ENCODE data around the gene PVALB.

Gene PVALB

GRCh38 chr22:36775964-36776669, 40.7 kb downstream of the PVALB start, which contains the start of gene IFT27:
Gene IFT27, minus strand, starts transcription at chr22:36776119. Its CDS starts 412 bp downstream, at chr22:36775707.
- peak; percentile 93 to 97 (median 95) for DNase-seq (ENCODE audit: low read depth in 2 of 3, low spot score in 1 of 3)

DNA sequence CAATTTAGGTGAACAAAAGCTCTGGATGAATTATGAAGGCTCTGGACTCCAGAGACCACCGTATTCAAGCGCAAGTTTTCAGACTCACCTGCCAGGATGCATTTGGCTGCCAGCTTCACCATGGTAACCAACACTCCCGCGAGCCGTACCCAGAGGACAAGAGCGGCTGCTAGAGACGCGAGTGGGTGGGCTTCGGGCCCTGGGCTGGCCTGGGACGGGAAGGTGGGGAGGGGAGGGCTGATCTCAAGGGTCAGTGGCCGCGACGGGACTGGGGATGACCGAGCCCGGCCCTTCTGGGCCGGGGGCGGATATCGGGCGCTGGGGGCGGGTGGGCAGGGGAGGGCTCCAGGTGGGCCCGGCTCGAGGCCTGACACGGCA, 41.3 kb downstream of the PVALB start:
- DNase-seq (ENCODE audit: low read depth in 2 of 3, low spot score in 1 of 3), result no peak

- no peak for DNase-seq (ENCODE audit: low read depth in 2 of 3, low spot score in 1 of 3)
Observed at GRCh38 chr22:36773935-36774334, 42.9 kb downstream of the PVALB start.

GRCh38 chr22:36772451-36772850, 44.4 kb downstream of the PVALB start:
- no peak for DNase-seq (ENCODE audit: low read depth in 2 of 3, low spot score in 1 of 3)

GRCh38 chr22:36771356-36772063, 45.3 kb downstream of the PVALB start:
- no peak for DNase-seq (ENCODE audit: low read depth in 2 of 3, low spot score in 1 of 3)

DNA sequence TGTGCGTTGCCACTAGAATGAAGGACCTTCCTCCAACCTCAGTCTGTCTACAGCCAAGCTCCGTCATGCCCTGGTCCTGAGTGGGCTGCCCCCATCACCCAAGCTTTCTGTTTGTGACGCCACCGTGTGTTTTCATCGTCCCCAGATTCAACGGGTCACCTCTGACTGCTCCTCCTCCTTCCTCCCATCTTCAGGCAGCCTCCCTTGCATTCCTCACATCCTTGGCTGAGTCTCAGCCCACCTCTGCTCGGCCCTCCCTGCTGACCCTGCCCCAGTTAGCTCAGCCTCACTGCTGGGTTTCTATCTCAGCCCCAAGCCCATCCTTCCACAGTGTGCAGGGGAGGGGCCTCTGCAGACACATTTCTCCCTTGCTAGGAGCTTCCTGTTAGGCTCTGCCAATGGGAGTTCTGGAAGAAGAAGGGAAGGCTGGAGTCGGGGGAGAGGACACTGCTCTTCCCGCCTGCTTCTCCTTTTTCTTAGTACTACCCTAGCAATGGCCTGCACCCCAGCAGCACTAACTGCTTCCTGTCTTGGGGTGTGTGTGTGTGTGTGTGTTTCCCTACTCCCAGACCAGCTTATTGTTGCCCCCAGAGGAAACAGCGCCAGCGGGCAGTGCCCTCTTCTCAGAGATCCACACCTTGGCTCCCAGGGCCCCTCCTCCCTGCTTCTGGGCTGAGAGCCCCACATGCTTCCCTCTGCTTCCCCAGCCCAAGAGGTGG, 46.2 kb downstream of the PVALB start:
- DNase-seq (ENCODE audit: low read depth in 2 of 3, low spot score in 1 of 3), result no peak

- no peak for DNase-seq (ENCODE audit: low read depth in 2 of 3, low spot score in 1 of 3)
Observed at GRCh38 chr22:36769541-36770512, 47.0 kb downstream of the PVALB start.

GRCh38 chr22:36768616-36769015, 48.2 kb downstream of the PVALB start:
- no peak for DNase-seq (ENCODE audit: low read depth in 2 of 3, low spot score in 1 of 3)

DNA sequence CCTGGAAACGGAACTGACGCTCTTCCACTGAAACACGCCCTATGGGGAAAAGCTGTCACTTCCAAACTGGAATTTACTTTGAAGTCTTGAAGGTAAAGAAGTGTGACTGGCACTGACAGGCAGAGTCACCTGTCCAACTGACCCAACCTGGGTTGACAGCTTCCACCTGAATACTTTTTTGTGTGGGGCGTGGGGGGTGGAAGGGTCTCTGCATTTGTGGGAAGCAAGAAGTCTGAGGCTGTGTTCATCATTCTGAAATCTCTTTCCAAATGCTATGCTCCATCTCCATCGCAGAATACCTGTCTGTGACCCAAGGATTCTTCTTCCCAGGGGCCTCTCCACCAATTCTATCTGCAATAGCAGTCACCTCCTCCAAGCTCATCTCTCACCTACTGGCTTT, 48.7 kb downstream of the PVALB start:
- DNase-seq (ENCODE audit: low read depth in 2 of 3, low spot score in 1 of 3), result no peak

DNA sequence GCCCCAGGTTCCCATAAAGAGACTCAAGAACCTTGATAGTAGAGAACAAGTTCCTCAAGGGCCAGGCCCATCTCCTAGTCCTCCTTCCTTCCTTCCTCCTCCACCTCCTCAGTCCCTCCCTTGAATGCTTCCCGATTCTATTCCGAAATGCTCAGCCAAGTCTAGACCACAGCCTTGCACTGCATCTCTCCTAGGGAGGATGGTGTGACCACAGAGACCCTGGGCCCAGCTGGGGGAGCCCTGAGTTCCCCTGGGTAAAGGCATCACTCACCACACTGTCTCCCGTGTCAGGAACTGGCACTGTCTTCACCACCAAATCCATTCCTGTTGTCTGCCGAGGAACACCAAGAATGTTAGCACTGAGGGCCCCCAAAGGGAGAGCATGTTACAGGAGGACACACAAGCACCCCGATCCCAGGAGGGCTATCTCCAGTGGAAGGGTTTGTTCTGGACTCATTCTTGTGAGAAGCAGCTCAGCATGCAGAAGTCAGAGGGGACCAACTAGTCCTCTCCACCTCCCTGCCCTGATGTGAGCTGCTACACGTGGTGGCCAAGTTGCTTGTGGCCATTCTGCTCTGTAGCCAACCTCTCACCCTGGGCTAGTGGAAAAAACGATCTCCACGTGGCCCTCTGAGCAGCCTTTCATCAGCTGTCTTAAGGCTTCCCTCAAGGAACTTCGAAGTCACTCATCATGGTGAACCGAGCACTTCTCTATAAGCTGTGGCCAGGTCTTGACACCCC, 49.6 kb downstream of the PVALB start:
- DNase-seq (ENCODE audit: low read depth in 2 of 3, low spot score in 1 of 3), result no peak

DNA sequence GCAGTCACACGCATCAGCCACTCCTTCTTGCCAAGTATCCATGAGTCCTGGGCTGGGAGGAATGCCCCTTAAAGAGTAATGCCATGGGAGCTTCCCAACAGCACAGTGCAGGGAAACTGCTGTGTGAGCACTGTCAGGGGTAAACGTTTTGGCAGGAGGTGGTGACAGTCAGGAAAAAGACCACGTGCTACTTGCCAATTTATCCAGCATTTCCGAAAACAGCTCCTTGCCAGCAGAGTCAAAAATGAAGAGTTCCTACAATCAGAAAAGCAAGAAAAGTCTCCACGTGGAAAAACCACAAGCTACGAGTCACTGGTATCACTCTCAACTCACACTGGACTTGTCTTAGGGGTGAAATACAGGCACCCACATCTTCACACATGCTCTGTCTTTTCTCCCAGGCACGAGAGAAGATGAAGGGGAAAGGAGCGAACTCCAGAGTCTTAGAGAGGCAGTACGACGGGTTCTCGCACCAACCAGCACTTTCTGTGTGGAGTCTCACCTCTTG, 50.8 kb downstream of the PVALB start:
- DNase-seq (ENCODE audit: low read depth in 2 of 3, low spot score in 1 of 3), result no peak

DNA sequence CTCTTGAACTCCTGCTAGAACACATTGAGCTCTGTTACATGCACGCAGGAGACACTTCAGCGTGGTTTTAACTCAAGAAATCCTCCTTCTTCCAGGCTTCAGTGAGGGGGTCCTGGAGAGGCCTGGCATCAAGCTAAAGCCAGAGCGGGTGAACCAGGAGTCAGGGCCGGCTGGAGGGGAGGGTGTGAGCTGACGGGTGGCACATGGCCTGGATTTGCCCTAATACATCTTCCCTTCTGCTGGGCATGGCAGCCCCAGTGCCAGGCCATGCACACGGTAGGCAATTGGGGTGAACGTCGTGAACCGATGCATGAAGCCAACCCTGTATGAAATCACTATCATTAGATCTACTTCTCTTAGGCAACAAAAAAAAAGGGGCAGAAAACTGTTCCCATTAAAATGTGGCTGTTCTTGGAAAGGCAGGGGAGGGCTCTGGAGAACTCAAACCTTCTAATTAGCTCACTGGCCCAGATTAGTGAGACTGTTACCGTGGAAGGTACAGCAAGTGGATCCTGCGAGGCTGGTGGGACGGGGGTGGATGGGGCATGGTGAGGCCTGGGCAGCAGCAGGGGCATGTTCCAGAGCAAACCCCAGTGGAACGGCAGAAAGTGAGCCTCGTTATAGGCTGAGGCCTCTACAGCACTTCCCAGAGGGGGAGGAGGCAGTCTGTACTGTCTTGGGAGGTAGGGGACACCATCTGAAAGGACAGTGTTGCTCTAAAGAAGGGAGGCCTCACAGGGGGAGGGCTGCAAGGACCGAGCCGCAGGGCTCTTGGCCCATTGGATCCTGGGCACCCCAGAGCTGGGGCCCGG, 51.5 kb downstream of the PVALB start:
- no peak for DNase-seq (ENCODE audit: low read depth in 2 of 3, low spot score in 1 of 3)

DNA sequence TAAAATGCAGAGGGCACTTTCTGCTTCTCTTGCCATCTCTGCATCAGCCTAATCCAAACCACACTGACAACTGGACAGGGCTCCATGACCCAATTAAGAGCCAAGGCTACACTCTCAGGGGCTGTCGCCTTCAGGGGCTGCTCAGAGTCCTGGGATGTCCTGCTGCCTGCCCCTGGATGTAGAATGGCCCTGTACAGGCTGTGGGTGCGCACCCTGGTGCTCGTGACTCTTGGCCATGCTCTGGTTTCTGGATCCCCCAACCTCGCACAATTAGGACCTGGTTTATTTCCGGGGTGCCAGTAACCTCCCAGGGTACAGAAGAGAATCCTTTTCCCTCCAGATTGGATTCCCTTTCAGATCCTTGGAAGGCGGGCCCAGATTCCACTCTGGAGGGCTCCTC, 52.2 kb downstream of the PVALB start:
- DNase-seq (ENCODE audit: low read depth in 2 of 3, low spot score in 1 of 3), result no peak

DNA sequence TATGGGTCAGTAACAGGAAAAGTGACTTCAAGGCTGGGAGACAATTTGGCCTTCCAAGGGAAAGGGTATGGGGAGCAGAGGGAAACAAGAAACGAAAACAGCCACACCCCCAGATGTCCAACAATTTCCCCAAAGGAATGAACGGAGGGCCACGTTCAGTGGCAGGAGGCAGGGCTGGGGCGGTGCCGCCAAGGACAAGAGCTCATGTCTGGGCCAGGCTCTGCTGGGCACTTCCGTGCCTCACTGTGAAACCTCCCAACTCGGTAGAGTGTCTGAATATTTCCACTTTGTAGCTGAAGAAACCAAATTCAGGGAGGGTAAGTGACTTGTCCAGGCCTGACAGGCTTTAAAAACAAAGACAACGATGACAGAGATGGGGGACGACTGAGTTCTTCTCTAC, 52.8 kb downstream of the PVALB start:
- no peak for DNase-seq (ENCODE audit: low read depth in 2 of 3, low spot score in 1 of 3)

- DNase-seq (ENCODE audit: low read depth in 2 of 3, low spot score in 1 of 3), result no peak
Observed at GRCh38 chr22:36763576-36763975, 53.3 kb downstream of the PVALB start.

DNA sequence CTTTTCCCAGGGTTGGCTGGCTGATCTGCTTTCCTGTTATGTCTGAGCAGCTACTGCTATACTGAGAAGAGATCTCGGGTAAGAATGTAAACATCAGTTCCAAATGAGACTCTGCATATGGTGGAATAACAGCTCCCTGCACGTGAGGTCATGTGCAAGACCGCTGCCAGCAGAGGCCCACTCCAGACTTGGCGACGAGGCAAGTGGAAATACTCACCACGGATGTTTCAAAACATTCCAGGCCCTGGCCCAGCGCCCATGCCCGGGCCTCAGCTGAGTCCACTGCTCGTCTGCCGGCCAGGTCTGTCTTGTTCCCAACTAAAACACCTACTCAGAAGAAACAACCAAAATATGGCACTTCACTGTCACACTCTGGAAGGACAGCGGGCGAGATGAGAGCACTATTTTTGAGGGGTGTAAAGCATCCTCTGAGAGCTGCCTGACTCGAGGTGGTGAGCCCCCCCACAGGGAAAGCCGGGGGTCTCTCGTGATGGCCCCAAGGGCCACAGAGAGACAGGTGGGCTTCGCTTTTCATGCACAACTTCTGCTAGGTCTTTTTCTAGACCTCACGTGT, 54.1 kb downstream of the PVALB start:
- DNase-seq (ENCODE audit: low read depth in 2 of 3, low spot score in 1 of 3), result no peak

DNA sequence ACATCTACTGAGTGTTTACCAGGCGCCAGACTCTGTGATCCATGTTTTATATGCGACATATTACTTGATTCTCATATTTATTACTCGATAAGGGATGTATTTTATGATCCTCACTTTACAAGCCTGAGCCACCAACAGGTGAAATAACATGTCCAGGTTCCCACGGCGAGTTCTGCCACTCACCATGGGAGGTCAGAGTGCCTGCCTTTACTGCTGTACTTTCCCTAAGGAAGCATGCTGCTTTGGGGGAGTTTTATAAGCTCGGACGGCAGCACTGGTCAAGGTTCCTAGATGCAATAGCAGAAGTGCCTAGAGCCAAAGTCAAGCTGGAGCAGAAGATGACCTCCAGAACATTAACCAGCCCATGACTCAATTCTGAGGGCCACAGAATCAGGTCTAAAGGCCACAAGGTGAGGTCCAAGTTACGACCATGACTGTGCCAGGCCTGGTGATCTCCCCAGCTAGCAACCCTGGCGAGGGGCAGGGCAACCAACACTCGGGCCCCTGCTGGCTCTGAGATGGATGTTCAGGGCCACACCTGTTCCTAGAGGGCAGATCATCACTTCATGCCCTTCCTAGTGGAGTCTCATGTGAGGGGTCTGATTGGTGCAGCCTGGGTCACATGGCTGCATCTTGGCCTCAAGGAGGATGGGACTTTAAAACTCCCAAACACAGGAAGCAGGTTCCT, 55.1 kb downstream of the PVALB start:
- DNase-seq (ENCODE audit: low read depth in 2 of 3, low spot score in 1 of 3), result no peak

- no peak for DNase-seq (ENCODE audit: low read depth in 2 of 3, low spot score in 1 of 3)
Observed at GRCh38 chr22:36760786-36761185, 56.0 kb downstream of the PVALB start.

Measured in stimulated activated CD4-positive, alpha-beta T cell treated with anti-CD3 and anti-CD28 coated beads, Interleukin-12 subunit alpha, Interleukin-12 subunit beta, amount 100 ng/mL, for 48 hours (primary cell).